ENCODE results near the gene SULT1A2.
"Not testable (repeated sequence)": the region's sequence is repeated elsewhere in the genome, so short reads cannot be mapped to it uniquely, and the experiment has no call there.

Gene SULT1A2

GRCh38 chr16:28608867-28609596, 12.2 kb upstream of the SULT1A2 start:
- DNase-seq, result not testable (repeated sequence)

DNA sequence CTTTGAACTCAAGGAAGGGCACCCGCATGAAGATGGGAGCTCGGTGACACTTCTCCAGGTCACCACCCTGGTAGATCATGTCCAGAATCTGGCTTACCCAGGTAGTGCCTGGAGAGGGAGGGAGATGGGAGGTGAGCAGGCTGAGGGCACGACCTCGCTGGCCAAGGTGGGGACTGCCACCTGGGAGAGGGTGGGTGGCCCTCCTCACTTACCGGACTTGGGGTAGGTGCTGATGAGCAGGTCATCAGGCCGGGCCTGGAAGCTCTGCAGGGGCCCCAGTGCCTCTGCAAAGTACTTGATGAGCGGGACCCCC, 11.6 kb upstream of the SULT1A2 start:
- DNase-seq, result not testable (repeated sequence)

DNA sequence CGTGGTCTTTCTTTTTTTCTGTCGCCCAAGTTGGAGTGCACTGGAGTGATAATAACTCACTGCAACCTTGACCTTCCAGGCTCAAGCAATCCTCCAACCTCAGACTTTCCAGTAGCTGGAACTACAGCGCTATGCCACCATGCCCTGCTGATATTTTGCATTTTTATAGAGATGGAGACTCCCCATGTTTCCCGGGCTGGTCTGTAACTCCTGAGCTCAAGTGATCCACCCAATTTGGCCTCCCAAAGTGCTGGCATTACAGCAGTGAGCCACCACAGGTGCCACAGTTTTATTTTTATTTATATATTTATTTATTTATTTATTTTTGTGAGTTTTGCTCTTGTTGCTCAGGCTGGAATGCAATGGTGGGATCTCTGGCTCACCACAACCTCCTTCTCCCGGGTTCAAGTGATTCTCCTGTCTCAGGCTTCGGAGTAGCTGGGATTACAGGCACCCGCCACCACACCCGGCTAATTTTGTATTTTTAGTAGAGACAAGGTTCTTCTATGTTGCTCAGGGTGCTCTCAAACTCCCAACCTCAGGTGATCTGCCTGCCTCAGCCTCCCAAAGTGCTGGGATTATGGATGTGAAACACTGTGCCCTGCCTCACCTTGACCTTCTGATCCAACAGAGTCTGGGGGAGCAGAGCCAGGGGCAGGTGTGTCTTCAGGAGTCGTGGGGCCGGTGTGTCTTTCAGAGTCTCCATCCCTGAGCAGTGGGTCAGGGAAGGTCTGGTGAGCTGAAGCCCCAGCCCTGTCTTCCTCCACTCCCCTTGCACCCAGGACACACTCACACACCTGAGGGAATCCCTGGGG, 11.0 kb upstream of the SULT1A2 start:
- not testable (repeated sequence) for DNase-seq

DNA sequence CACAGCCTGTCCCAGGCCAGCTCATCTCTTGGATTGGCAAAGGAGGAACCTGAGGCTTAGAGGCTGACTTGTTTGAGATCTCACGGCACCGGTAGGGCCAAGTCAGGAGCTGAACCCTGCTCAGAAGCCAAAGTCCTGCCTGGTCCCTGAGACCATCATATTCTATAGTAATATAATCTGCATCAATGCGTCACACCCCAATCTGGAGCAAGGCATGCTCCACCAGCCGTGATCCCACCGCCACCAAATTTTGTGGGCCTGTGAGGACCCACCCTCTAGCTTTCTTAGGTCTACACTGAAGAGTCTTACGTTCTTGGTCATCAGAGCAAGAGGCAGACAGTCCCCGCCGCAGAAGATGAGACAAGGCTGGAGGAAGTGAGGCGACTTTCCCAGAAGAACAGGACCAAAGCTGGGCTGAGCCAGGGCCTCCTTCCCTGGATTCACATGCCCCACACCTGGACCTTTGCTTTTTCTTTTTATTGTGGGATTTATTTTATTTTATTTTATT, 10.3 kb upstream of the SULT1A2 start:
- DNase-seq, result no peak

- no peak for DNase-seq
These were observed 9.7 kb upstream of the SULT1A2 start for GRCh38 chr16:28606291-28607115.

DNA sequence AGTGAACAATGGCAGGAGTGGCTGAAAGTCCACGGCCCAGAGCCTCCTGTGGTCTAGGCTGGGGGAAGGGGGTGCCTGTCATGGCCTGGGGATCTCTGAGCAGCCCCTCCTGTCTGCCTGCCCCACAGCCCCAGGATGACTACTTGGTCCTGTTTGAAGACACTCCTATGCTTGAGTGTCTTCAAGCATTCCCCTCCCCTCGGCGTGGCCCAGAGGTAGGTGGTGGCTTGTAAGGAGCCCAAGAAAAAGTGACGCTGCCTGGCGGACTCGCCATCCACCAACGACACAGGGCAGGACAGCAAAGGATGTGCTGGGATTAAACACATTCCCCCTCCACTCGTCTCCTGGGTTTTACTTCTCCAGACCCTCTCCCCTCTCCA, 7.3 kb upstream of the SULT1A2 start:
- no peak for DNase-seq

- DNase-seq, result no peak
These were observed 6.7 kb upstream of the SULT1A2 start for GRCh38 chr16:28603381-28604185.

- no peak for DNase-seq
These were observed 5.7 kb upstream of the SULT1A2 start for GRCh38 chr16:28602529-28602928.

DNA sequence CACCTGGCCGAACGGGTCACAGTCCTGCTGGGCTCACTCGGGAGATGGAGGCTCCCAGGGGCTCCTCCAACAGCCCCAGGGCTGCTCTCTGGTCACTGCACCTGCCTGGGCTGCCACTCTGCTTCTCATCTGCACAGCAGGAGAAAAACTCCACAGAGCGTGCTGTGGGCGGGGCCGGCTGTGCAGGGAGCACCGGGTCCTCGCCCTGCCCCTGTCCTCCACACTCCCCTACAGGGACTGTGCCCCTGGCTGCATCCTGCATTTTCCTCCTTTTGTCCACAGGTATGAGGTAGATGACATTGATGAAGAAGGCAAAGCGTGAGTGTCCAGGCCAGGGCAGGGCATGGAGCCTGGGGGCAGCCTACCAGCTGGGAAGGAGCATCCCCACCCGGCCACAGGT, 5.2 kb upstream of the SULT1A2 start:
- not testable (repeated sequence) for DNase-seq

GRCh38 chr16:28601589-28601988, 4.7 kb upstream of the SULT1A2 start:
- DNase-seq, result not testable (repeated sequence)

DNA sequence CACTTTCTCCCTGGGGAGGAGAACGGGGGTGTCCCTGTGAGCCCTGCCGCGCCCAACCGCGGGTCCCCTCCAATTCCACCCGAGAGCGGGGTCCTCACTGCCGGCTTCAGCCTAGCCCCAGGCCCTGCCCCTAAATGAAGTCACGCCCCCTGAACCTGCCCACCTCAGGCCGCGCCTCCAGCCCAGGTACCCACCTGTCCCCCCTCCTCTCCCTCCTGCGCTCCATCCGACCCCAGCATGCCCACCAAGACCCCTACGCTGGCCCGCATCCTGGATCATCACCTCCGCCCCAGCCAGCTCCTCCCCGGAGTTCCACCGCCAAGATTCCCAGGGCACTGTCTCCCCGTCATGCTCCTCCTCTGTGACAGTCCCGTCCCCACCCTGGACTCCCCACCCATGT, 4.1 kb upstream of the SULT1A2 start:
- DNase-seq, result not testable (repeated sequence)

DNA sequence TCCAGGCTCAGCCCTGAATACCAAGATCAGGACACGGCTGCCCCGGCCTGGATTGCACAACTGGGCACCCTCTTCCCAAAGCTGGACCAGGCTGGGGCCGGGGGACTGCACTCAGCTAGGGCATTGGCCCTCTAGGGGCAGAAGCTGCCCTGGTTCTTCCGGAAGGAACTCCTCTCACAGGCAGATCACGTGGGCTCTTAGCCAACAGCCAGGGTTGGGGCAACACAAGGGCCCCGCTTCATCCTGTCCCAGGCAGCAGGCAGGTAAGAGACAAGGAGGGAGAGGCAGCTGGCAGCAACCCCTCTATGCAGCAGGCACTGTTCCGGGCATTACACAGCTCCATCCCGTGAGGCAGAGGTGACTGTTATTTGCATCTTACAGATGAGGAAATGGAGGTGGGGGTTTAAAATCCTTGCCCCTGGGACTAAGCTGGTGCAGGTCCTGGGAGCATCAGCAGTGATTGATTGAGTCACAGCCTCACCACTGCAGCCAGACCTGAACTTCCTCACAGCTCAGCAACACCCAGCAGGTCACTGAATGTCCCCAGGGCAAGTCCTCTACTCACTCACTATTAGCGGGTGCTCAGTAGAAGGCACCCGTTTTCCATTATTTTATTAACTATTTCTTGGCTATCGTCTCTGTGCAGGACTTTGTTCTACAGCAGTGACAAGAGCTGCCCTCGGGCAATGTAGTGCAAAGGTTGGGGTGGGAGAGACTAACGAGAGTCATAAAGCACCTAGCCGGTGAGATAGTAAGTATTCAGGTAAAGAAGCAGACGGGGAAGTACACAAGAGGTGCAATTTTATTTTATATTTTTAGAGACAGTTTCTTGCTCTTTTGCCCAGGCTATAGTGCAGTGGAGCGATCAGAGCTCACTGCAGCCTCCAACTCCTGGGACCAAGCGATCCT, 2.8 kb upstream of the SULT1A2 start:
- DNase-seq, result not testable (repeated sequence)

GRCh38 chr16:28597692-28598261, 927 bp upstream of the SULT1A2 start:
- DNase-seq, result no peak

GRCh38 chr16:28596115-28596630, 677 bp downstream of the SULT1A2 start:
- no peak for DNase-seq

DNA sequence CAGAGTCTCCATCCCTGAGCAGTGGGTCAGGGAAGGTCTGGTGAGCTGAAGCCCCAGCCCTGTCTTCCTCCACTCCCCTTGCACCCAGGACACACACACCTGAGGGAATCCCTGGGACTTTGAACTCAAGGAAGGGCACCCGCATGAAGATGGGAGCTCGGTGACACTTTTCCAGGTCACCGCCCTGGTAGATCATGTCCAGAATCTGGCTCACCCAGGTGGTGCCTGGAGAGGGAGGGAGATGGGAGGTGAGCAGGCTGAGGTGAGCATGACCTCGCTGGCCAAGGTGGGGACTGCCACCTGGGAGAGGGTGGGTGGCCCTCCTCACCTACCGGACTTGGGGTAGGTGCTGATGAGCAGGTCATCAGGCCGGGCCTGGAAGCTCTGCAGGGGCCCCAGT, 1.4 kb downstream of the SULT1A2 start:
- not testable (repeated sequence) for DNase-seq

DNA sequence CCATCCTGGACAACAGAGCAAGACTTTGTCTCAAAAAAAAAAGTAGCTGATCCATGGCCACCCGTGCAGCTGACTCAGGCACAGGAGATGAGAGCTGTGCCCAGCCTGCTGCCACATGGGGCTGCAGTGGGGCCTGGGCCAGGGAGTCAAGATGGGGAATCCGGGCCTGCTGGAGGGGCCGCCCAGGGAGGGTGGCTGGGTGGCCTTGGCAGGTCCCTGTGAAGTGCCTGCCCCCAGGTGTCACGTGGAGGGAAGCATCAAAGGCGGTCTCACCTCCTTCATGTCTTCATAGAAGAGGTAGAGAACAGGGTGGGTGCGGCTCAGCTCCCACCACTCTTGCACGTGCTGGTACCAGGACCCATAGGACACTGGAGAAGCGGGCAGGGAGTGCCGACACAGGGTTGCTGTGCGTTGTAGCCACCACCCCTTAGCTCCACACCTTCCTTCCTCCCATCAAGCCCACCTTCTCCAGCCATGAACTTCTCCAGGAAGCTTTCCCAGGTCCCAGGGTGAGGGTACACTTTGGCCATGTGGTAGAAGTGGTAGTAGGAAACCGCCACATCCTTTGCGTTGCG, 3.8 kb downstream of the SULT1A2 start:
- no peak for DNase-seq

DNA sequence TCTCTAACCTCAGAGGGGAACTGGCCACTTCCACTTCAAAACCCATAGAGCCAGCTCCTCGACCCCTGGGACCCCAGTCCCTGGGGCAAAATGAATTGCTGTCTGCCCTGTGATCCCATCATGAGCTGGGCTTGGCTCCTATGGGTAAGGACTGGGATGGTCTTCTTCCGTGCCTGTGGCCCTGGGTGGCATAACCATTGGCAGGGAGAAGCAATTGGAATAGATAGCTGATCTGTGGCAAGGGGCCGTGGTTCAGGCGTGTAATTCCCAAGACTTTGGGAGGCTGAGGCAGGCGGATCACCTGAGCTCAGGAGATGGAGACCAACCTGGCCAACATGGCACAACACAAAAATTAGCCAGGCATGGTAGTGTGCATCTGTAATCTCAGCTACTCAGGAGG, 4.3 kb downstream of the SULT1A2 start:
- no peak for DNase-seq

DNA sequence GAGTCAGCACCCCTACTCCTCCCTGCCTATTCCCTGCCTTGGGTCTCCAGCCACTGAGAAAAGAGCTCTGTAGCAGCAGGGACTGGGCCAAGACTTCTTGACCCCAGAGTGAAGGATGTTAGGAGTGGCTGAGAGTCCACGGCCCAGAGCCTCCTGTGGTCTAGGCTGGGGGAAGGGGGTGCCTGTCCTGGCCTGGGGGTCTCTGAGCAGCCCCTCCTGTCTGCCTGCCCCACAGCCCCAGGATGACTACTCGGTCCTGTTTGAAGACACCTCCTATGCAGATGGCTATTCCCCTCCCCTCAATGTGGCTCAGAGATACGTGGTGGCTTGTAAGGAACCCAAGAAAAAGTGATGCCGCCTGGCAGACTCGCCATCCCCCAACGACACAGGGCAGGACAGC, 5.5 kb downstream of the SULT1A2 start:
- DNase-seq, result no peak

DNA sequence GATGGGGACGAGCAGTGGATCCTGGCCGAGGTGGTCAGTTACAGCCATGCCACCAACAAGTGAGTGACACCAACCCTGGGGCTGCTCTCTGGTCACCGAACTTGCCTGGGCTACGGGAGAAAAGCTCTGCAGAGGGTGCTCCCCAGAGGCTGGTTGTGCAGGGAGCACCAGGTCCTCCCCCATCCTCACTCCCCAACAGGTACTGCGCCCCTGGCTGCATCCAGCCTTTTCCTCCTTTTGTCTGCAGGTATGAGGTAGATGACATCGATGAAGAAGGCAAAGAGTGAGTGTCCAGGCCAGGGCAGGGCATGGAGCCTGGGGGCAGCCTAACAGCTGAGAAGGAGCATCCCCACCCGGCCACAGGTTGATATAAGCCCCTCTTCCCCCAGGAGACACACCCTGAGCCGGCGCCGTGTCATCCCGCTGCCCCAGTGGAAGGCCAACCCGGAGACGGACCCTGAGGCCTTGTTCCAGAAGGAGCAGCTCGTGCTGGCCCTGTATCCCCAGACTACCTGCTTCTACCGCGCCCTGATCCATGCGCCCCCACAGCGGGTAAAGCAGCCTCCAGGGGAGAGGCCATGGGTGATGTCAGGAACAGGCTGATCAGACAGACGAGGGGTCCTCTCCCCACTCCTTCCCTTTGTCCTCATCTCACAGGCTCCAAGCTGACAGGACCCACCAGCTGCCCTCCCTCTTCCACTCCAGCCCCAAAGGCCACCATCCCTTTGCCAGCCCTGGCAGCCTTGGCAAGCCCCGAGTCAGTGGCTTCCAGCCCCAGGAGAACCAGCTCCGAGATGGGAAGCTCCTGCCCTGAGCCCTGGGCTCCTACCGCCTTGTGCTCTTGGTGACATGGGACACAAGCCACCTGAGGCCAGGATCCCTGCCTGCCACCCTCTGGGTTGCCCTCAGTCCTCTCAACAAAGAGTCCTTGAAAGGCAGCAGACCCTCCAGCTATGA, 6.2 kb downstream of the SULT1A2 start:
- no peak for DNase-seq
